Prostate gland (tissue), 2 donors: Measurements from ENCODE around the gene EPHA7. TPM values are rescaled to one million over a fixed set of nuclear protein-coding genes. Genes with fewer than 3 reads are reported as not detected.

Experiments used
- DNase-seq: peaks from one replicate; pipeline ENCODE4 v3.0.0-alpha.2; 2019; ENCODE audit warnings: low spot score
- H3K27ac ChIP-seq, 2 donors: fragments of 200-600 bp; sonication (generic); 2 replicates each; pipeline ENCODE4 v1.5.1; 2017 to 2019
- H3K27me3 ChIP-seq: fragments of 200-600 bp; sonication (generic); replicated peaks from 2 replicates; pipeline ENCODE4 v1.5.1; 2019; ENCODE audit not compliant: insufficient read depth
- H3K36me3 ChIP-seq, 2 donors: fragments of 200-600 bp; sonication (generic); 1 replicate in 1 of 2; 2 replicates in 1 of 2; pipeline versions ENCODE4 v1.5.1 to v1.8.1; 2017 to 2019
- H3K4me1 ChIP-seq: fragments of 200-600 bp; sonication (generic); replicated peaks from 2 replicates; pipeline ENCODE4 v1.5.1; 2019
- H3K4me3 ChIP-seq, 2 donors: fragments of 200-600 bp; sonication (generic); 2 replicates each; pipeline ENCODE4 v1.5.1; 2017 to 2019
- H3K9me3 ChIP-seq: fragments of 200-600 bp; sonication (generic); 2 replicates; pipeline ENCODE4 v1.5.1; 2017
- POLR2A ChIP-seq: fragments of 450-650 bp; IDR thresholded peaks from one replicate; pipeline ENCODE4 v1.6.1; 2016; ENCODE audit warnings: antibody characterized with exemption, mild to moderate bottlenecking
- POLR2AphosphoS5 ChIP-seq: sonication (generic); formaldehyde crosslinking; IDR thresholded peaks from one replicate; pipeline ENCODE4 v1.6.1; 2017; ENCODE audit warnings: antibody characterized with exemption
- WGBS: methylation state at CpG from one replicate; pipeline ENCODE4 v1.1.5; 2018; 5-methylcytosine and 5-hydroxymethylcytosine counted together
- intact Hi-C: fragments of 100-400 bp; cut with DNase I; formaldehyde crosslinking; loops from one replicate; pipeline ENCODE4 v1.14.2; 2022
- total RNA-seq, 2 donors: library from RNA; depleted of rRNA; stranded (reverse); fragments of >200 nt; gene quantifications; one replicate each; pipeline ENCODE4 v1.1.0, GENCODE V29; 2016
- TF ChIP-seq, protein P1 (sequence below), 4 experiments: fragments of 200-600 bp in 2 of 4; fragments of 450-650 bp in 2 of 4; sonication (generic) in 2 of 4; IDR thresholded peaks; 1 replicate in 3 of 4; 2 replicates in 1 of 4; pipeline ENCODE4 v1.5.1; 2016 to 2019; ENCODE audit warnings: antibody characterized with exemption in 4 of 4, mild to moderate bottlenecking in 2 of 4, moderate library complexity in 2 of 4

EPHA7 gene
- total RNA-seq, 2 donors from 2014 or later, result 5.9 to 8.7 TPM

DNA sequence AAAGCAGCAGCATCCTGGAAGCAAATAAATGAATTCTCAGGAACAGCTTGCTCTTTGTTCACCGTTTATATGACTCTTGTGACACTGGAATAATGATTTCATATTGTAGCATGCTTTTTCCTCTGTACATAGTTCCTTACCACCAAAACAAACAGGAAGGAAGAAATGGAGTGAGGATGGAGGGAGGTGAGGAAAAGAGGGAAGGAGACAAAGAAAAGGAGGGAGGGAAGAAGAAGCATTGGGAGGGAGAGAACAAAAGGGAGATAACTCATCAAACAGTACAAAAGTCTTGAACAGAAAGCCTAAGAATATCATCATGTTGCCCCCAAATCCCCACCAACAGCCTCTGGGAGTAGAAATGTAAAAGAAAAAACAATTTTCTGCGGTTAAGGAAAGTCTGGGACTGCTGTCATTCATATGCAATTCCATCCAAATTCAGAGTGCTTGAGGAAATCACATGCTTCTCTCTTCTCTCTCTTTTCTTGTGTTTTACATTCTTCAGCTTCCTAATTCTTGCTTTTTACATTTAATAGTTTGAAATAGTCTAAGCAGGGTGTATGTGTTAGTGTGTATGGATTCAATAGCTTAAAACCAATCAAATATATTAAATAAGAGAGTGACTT, 81.5 kb downstream of the EPHA7 start:
- Histone ChIP-seq H3K27me3 (no peaks in the 10 kb centered on the region), H3K36me3 (no peaks in the 10 kb centered on the region), H3K9me3 (no peaks in the 10 kb centered on the region), H3K4me3 (no peak overlapping the region), H3K4me1 (peaks cover 2% of the 10 kb centered on the region), H3K27ac (no peak overlapping the region)
- TF ChIP-seq POLR2A, result no peak
- TF ChIP-seq, protein P1, sequence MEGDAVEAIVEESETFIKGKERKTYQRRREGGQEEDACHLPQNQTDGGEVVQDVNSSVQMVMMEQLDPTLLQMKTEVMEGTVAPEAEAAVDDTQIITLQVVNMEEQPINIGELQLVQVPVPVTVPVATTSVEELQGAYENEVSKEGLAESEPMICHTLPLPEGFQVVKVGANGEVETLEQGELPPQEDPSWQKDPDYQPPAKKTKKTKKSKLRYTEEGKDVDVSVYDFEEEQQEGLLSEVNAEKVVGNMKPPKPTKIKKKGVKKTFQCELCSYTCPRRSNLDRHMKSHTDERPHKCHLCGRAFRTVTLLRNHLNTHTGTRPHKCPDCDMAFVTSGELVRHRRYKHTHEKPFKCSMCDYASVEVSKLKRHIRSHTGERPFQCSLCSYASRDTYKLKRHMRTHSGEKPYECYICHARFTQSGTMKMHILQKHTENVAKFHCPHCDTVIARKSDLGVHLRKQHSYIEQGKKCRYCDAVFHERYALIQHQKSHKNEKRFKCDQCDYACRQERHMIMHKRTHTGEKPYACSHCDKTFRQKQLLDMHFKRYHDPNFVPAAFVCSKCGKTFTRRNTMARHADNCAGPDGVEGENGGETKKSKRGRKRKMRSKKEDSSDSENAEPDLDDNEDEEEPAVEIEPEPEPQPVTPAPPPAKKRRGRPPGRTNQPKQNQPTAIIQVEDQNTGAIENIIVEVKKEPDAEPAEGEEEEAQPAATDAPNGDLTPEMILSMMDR (IDR thresholded peaks at IDR 0.05), result no peak
- no peak for TF ChIP-seq POLR2AphosphoS5
- DNase-seq, result no peak
- 49% methylated on average over 2 of the region's 2 CpGs for WGBS
- intact Hi-C loops, result no loop called here

DNA sequence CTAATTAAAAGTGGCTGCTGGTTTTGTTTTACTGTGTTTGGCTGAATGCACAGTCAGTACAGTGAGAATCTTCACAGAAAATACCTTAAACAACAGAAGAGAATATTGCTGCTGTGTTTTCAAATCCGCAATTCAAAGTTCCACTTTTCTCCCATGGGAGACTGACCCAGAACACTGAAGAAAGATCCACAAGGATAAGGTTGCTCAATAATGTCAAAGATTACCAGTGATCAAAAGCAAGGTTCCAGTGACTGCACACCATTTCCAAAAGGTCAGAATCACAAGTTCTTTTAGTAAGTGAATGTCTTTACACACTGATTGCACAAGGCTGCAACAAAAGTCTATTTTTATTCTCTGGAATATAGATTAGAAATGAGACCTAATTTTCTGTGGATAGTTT, 82.3 kb downstream of the EPHA7 start:
- no peak overlapping the region for H3K27ac ChIP-seq
- H3K9me3 ChIP-seq, result no peaks in the 10 kb centered on the region
- H3K4me1 ChIP-seq, result peaks cover 2% of the 10 kb centered on the region
- no peaks in the 10 kb centered on the region for H3K27me3 ChIP-seq
- TF ChIP-seq, protein P1 (IDR thresholded peaks at IDR 0.05), result no peak
- TF ChIP-seq POLR2AphosphoS5, result no peak
- intact Hi-C loops, result no loop called here
- no peak overlapping the region for H3K4me3 ChIP-seq
- 81% methylated on average over 1 of the region's 1 CpG for WGBS
- no peak for DNase-seq
- no peaks in the 10 kb centered on the region for H3K36me3 ChIP-seq

DNA sequence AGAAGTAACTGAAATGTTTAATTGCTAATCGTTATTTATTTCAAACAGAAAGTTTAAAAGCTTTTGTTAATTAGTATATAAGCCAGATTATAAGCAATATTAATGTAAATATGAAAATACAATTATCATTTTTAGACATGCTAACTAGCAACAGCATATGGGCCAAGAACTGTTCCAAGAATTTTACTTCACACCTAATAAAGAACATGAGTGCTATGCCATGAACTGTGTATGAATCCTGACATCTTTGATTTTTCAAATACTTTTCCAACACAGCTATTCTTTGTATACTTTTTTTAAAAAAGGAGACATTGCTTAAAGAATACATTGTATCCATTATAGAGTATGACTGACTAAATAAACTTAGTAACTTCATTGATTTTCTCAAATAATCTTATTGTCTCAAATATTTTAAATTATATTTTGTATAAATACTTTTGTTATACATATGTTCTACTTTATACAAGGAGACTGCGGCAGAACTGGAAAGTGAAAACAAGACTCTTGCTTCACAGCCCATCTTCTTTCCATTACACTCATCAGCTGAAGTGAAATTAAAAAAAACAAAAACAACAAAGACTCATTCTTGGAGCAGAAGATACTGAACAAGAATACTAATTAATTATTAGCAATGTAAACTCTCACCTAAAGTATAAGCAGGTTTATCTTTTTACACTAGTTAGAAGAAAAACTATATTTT, 89.9 kb downstream of the EPHA7 start:
- WGBS, result 86% methylated on average over 2 of the region's 2 CpGs
- Histone ChIP-seq H3K9me3 (no peaks in the 10 kb centered on the region), H3K36me3 (no peaks in the 10 kb centered on the region), H3K4me1 (no peaks in the 10 kb centered on the region), H3K4me3 (no peak overlapping the region), H3K27me3 (no peaks in the 10 kb centered on the region), H3K27ac (no peak overlapping the region)
- no peak for DNase-seq
- intact Hi-C loops, result no loop called here
- TF ChIP-seq POLR2A (no peak), POLR2AphosphoS5 (no peak)
- TF ChIP-seq, protein P1 (IDR thresholded peaks at IDR 0.05), result no peak

DNA sequence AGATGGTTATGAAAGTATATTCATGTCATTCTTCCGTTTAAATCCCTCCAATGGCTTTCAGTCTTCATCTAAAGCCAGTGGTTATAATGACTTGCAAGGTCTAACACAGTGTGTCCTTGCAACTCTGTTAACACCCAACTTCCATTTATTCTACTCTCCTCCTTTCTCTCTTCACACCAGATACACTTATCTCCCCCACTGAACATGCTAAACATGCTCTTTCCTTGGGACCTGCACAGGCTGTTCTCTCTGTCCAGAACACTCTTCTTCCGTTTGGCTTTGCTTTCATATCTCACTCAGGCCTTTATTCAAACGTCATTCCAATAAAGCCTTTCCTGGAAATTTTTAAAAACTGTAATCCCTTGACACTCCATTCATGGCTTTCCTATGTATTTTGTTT, 91.5 kb downstream of the EPHA7 start:
- WGBS, result 78% methylated on average over 3 of the region's 3 CpGs
- no peak overlapping the region for H3K27ac ChIP-seq
- no peaks in the 10 kb centered on the region for H3K9me3 ChIP-seq
- H3K4me3 ChIP-seq, result no peak overlapping the region
- no peaks in the 10 kb centered on the region for H3K36me3 ChIP-seq
- TF ChIP-seq POLR2A (no peak), POLR2AphosphoS5 (no peak)
- TF ChIP-seq, protein P1 (IDR thresholded peaks at IDR 0.05), result no peak
- no peaks in the 10 kb centered on the region for H3K4me1 ChIP-seq
- no peak for DNase-seq
- intact Hi-C loops, result no loop called here
- H3K27me3 ChIP-seq, result no peaks in the 10 kb centered on the region

DNA sequence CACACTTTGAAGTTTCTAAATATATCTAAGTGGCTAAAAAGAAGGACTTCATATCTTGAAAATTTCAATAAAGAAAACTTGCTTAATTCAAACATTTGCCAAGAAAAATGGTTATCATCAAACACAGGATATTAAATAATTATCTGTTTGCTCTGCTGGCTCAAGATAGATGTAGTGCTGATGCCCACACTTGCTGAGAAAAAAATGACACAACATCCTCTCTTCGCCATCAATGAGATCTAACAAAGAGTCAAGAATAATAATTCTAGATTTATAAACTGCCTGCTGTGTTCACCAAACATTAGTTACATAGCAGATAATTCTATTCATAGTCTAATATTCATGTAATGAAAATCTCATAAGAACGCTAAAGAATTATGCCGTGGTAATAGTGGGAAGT, 93.6 kb downstream of the EPHA7 start:
- WGBS, result 89% methylated on average over 3 of the region's 3 CpGs
- no peak overlapping the region for H3K27ac ChIP-seq
- no peaks in the 10 kb centered on the region for H3K4me1 ChIP-seq
- no peaks in the 10 kb centered on the region for H3K9me3 ChIP-seq
- intact Hi-C loops, result no loop called here
- H3K4me3 ChIP-seq, result no peak overlapping the region
- H3K36me3 ChIP-seq, result no peaks in the 10 kb centered on the region
- TF ChIP-seq POLR2AphosphoS5 (no peak), POLR2A (no peak)
- TF ChIP-seq, protein P1 (IDR thresholded peaks at IDR 0.05), result no peak
- DNase-seq, result no peak
- no peaks in the 10 kb centered on the region for H3K27me3 ChIP-seq
